ENCODE data around the gene ZFP14. TPM values are rescaled to one million over a fixed set of nuclear protein-coding genes. Genes with fewer than 3 reads are reported as not detected.
A peak's percentile ranks its signal among the peaks of the same experiment; 100 is the strongest.

Gene ZFP14
- total and polyA plus RNA-seq, 2 experiments from 2014 or later: 1.5 to 1.7 TPM

DNA sequence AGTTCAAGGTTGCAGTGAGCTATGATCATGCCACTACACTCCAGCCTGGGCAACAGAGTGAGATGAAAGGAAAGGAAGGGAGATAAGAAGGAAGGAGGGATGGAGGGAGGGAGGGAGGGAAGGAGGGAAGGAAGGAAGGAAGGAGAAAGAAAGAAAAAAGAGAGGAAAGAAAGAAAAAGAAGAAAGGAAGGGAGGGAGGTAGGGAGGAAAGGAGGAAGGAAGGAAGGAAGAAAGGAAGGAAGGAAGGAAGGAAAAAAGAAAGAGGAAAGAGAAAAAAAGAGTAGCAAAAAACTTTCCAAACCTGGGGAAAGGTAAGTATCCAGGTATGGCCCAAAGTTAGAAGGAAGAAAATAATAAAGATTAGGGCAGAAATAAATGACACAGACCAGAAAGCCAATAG, 7.1 kb downstream of the ZFP14 start:
- TF ChIP-seq EZH2 (IDR thresholded peaks at IDR 0.05; ENCODE audit: insufficient read depth, poor library complexity, severe bottlenecking) (no peak), EZH2phosphoT487 (IDR thresholded peaks at IDR 0.05; ENCODE audit: insufficient read depth, low read depth) (no peak)
- Histone ChIP-seq H3F3A (ENCODE audit: insufficient read depth) (no peaks in the 10 kb centered on the region), H3K4me2 (ENCODE audit: unreplicated experiment) (no peak overlapping the region), H3K36me3 (ENCODE audit: low read depth) (no peaks in the 10 kb centered on the region), H3K27me3 (replicated peaks; ENCODE audit: insufficient read depth) (no peaks in the 10 kb centered on the region), H3K4me1 (ENCODE audit: insufficient read depth) (no peaks in the 10 kb centered on the region), H3K9me2 (ENCODE audit: insufficient read depth) (no peaks in the 10 kb centered on the region), H3K27ac (no peak overlapping the region), H3K79me2 (ENCODE audit: insufficient read depth) (peaks cover 25% of the 10 kb centered on the region), H3K9me3 (ENCODE audit: low read depth) (no peaks in the 10 kb centered on the region), H3K9ac (no peak overlapping the region), H2AFZ (no peak overlapping the region), H4K20me1 (ENCODE audit: insufficient read depth) (no peaks in the 10 kb centered on the region), H3K4me3 (no peak overlapping the region)
- in situ Hi-C loops (cut with MboI): no loop called here
- DNase-seq: no peak

DNA sequence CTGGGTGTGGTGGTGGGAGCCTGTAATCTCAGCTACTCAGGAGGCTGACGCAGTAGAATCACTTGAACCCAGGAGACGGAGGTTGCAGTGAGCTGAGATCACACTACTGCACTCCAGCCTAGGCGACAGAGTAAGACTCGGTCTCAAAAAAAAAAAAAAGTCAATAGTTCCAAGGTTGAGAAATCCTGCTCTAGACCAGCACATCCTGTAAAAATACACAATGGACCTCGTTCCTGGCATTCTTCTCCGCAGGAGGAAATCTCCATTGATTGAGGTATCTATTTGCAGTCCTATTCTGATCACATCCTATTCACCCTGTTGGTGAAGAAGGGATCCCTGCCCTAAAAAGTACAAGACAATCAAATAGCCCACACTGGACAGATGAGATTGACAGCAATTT, 15.2 kb downstream of the ZFP14 start:
- Histone ChIP-seq H3K4me1 (ENCODE audit: insufficient read depth) (no peaks in the 10 kb centered on the region), H3K9me3 (ENCODE audit: low read depth) (no peaks in the 10 kb centered on the region), H3K4me3 (no peak overlapping the region), H3K36me3 (ENCODE audit: low read depth) (peaks cover 19% of the 10 kb centered on the region), H4K20me1 (ENCODE audit: insufficient read depth) (no peaks in the 10 kb centered on the region), H3K27me3 (replicated peaks; ENCODE audit: insufficient read depth) (no peaks in the 10 kb centered on the region), H3K79me2 (ENCODE audit: insufficient read depth) (no peaks in the 10 kb centered on the region), H3F3A (ENCODE audit: insufficient read depth) (no peaks in the 10 kb centered on the region), H3K9ac (no peak overlapping the region), H2AFZ (no peak overlapping the region), H3K4me2 (ENCODE audit: unreplicated experiment) (no peak overlapping the region), H3K9me2 (ENCODE audit: insufficient read depth) (no peaks in the 10 kb centered on the region), H3K27ac (no peak overlapping the region)
- TF ChIP-seq EZH2phosphoT487 (IDR thresholded peaks at IDR 0.05; ENCODE audit: insufficient read depth, low read depth) (no peak), EZH2 (IDR thresholded peaks at IDR 0.05; ENCODE audit: insufficient read depth, poor library complexity, severe bottlenecking) (no peak)
- no peak for DNase-seq
- in situ Hi-C loops (cut with MboI): no loop called here
- WGBS, 2 experiments (ENCODE audit: low coverage in 1 of 2, low lambda C conversion rate in 2 of 2, missing lambda C conversion rate in 2 of 2): 77 to 81% methylated on average over 6 of the region's 6 CpGs

DNA sequence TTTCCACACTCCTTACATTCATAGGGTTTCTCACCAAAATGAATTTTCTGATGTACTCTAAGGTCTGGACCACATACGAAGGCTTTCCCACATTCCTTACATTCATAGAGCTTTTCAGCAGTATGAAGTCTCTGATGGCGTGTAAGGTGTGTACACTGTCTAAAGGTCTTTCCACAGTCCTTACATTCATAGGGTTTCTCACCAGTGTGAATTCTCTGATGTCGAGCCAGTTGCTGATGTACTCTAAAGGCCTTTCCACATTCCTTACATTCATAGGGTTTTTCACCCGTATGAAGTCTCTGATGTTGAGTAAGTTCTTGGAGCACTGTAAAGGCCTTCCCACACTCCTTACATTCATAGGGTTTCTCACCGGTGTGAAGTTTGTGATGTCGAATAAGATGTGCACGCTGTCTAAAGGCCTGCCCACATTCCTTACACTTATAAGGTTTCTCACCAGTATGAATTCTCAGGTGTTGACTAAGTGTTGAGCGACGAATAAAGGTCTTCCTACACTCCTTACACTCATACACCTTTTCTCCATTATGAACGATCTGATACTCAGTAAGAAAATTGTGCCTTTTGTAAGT, 38.1 kb downstream of the ZFP14 start:
- Histone ChIP-seq H3K9ac (no peak overlapping the region), H3F3A (ENCODE audit: insufficient read depth) (no peaks in the 10 kb centered on the region), H3K36me3 (ENCODE audit: low read depth) (peaks cover 15% of the 10 kb centered on the region), H3K4me2 (ENCODE audit: unreplicated experiment) (no peak overlapping the region), H3K4me3 (no peak overlapping the region), H3K79me2 (ENCODE audit: insufficient read depth) (no peaks in the 10 kb centered on the region), H2AFZ (no peak overlapping the region), H4K20me1 (ENCODE audit: insufficient read depth) (no peaks in the 10 kb centered on the region), H3K9me3 (ENCODE audit: low read depth) (peaks cover 12% of the 10 kb centered on the region), H3K27me3 (replicated peaks; ENCODE audit: insufficient read depth) (no peaks in the 10 kb centered on the region), H3K4me1 (ENCODE audit: insufficient read depth) (no peaks in the 10 kb centered on the region), H3K27ac (no peak overlapping the region), H3K9me2 (ENCODE audit: insufficient read depth) (no peaks in the 10 kb centered on the region)
- in situ Hi-C loops (cut with MboI): no loop called here
- TF ChIP-seq EZH2 (IDR thresholded peaks at IDR 0.05; ENCODE audit: insufficient read depth, poor library complexity, severe bottlenecking): no peak
- TF ChIP-seq EZH2phosphoT487 (IDR thresholded peaks at IDR 0.05; ENCODE audit: insufficient read depth, low read depth): no peak
- WGBS, 2 experiments (ENCODE audit: low coverage in 1 of 2, low lambda C conversion rate in 2 of 2, missing lambda C conversion rate in 2 of 2): 86 to 95% methylated on average over 10 of the region's 10 CpGs
- no peak for DNase-seq

GRCh38 chr19:36331353-36332228, 47.4 kb downstream of the ZFP14 start:
- peak overlapping the region; percentile 70 for H3K9ac ChIP-seq
- peak overlapping the region; percentile 88 for H3K4me2 ChIP-seq (ENCODE audit: unreplicated experiment)
- H3K27ac ChIP-seq: no peak overlapping the region
- TF ChIP-seq EZH2phosphoT487 (IDR thresholded peaks at IDR 0.05; ENCODE audit: insufficient read depth, low read depth): no peak
- no peak for TF ChIP-seq EZH2 (IDR thresholded peaks at IDR 0.05; ENCODE audit: insufficient read depth, poor library complexity, severe bottlenecking)
- peak; percentile 97 for DNase-seq
- peaks cover 7% of the 10 kb centered on the region; the same call in 1 of the 2 replicates for H3K4me1 ChIP-seq (ENCODE audit: insufficient read depth)
- H3K9me2 ChIP-seq (ENCODE audit: insufficient read depth): no peaks in the 10 kb centered on the region
- WGBS, 2 experiments (ENCODE audit: low coverage in 1 of 2, low lambda C conversion rate in 2 of 2, missing lambda C conversion rate in 2 of 2): 1 to 2% methylated on average over 43 of the region's 43 CpGs
- no peaks in the 10 kb centered on the region for H3K79me2 ChIP-seq (ENCODE audit: insufficient read depth)
- no peaks in the 10 kb centered on the region for H3K9me3 ChIP-seq (ENCODE audit: low read depth)
- no peaks in the 10 kb centered on the region for H3K27me3 ChIP-seq (replicated peaks; ENCODE audit: insufficient read depth)
- in situ Hi-C loops (cut with MboI): loop anchor here (10.0 kb wide), 1 partner anchor 77 kb away; no protein-coding TSS in a partner anchor
- H4K20me1 ChIP-seq (ENCODE audit: insufficient read depth): no peaks in the 10 kb centered on the region
- peak overlapping the region; percentile 98 for H2AFZ ChIP-seq
- no peaks in the 10 kb centered on the region; the same call in 1 of the 2 replicates for H3K36me3 ChIP-seq (ENCODE audit: low read depth)
- H3F3A ChIP-seq (ENCODE audit: insufficient read depth): no peaks in the 10 kb centered on the region
- peak overlapping the region; percentile 88 for H3K4me3 ChIP-seq

All from GM23248 (cell line).